HG02970 (cell line): Measurements from ENCODE around the gene PCK1.
"Not testable (repeated sequence)": the region's sequence is repeated elsewhere in the genome, so short reads cannot be mapped to it uniquely, and the experiment has no call there.

ENCODE experiments used
- ATAC-seq: cut with Tn5 transposase; IDR thresholded peaks from one replicate; pipeline ENCODE4 v1.9.1; 2021; ENCODE audit warnings: mild to moderate bottlenecking, moderate library complexity, moderate number of reproducible peaks; ENCODE audit not compliant: unreplicated experiment, low FRiP score

PCK1 gene

GRCh38 chr20:57560554-57561355 is at the start of gene PCK1:
PCK1 (plus strand) TSS chr20:57561110; CDS start chr20:57561412, 302 bp downstream.
- no peak for ATAC-seq

GRCh38 chr20:57511709-57512108 is 49.2 kb upstream of the PCK1 start:
- ATAC-seq = not testable (repeated sequence)

- no peak for ATAC-seq
Measured at GRCh38 chr20:57512432-57512831, 48.5 kb upstream of the PCK1 start.

- ATAC-seq = no peak
Measured at GRCh38 chr20:57513199-57513598, 47.7 kb upstream of the PCK1 start.

GRCh38 chr20:57514273-57514751 is 46.6 kb upstream of the PCK1 start:
- no peak for ATAC-seq

GRCh38 chr20:57517904-57518303 is 43.0 kb upstream of the PCK1 start:
- no peak for ATAC-seq

- no peak for ATAC-seq
Measured at GRCh38 chr20:57522380-57523140, 38.4 kb upstream of the PCK1 start.

- no peak for ATAC-seq
Measured at GRCh38 chr20:57523782-57524181, 37.1 kb upstream of the PCK1 start.

GRCh38 chr20:57524511-57525176 is 36.3 kb upstream of the PCK1 start, which contains the start of gene CTCFL:
CTCFL (minus strand) TSS chr20:57525140; CDS start chr20:57524205, 935 bp downstream.
- ATAC-seq = no peak

- no peak for ATAC-seq
Measured at GRCh38 chr20:57525328-57526086, 35.4 kb upstream of the PCK1 start.

GRCh38 chr20:57526087-57526884 is 34.6 kb upstream of the PCK1 start:
- no peak for ATAC-seq

GRCh38 chr20:57526885-57527460 is 33.9 kb upstream of the PCK1 start:
- ATAC-seq = no peak

GRCh38 chr20:57527728-57528127 is 33.2 kb upstream of the PCK1 start:
- no peak for ATAC-seq

GRCh38 chr20:57528148-57528547 is 32.8 kb upstream of the PCK1 start:
- no peak for ATAC-seq

GRCh38 chr20:57529160-57529585 is 31.7 kb upstream of the PCK1 start:
- ATAC-seq = no peak

GRCh38 chr20:57529810-57530209 is 31.1 kb upstream of the PCK1 start:
- no peak for ATAC-seq

- no peak for ATAC-seq
Measured at GRCh38 chr20:57530327-57530981, 30.5 kb upstream of the PCK1 start.

GRCh38 chr20:57532104-57532503 is 28.8 kb upstream of the PCK1 start:
- ATAC-seq = no peak
